DOHH2 (cell line): ENCODE data around the gene TAS1R2.
"Not testable (repeated sequence)": the region's sequence is repeated elsewhere in the genome, so short reads cannot be mapped to it uniquely, and the experiment has no call there.

Source experiments
- H3F3A ChIP-seq: fragments of 200-600 bp; sonication (generic), shearing (Covaris generic); 2 replicates; pipeline ENCODE4 v1.6.0; 2016; ENCODE audit warnings: antibody characterized with exemption, mild to moderate bottlenecking; ENCODE audit not compliant: control insufficient read depth, insufficient read depth
- H3K27ac ChIP-seq: fragments of 200-600 bp; sonication (generic); 2 replicates; pipeline ENCODE4 v1.5.1; 2014; ENCODE audit warnings: low read depth, mild to moderate bottlenecking, low read length, moderate library complexity
- H3K27me3 ChIP-seq: fragments of 200-600 bp; sonication (generic); 2 replicates; pipeline ENCODE4 v1.6.1; 2014; ENCODE audit warnings: mild to moderate bottlenecking, low read length, mixed read lengths; ENCODE audit not compliant: control insufficient read depth
- H3K36me3 ChIP-seq: fragments of 200-600 bp; sonication (generic); 2 replicates; pipeline ENCODE4 v1.6.1; 2014; ENCODE audit warnings: mild to moderate bottlenecking, low read length, moderate library complexity, mixed read lengths; ENCODE audit not compliant: control insufficient read depth
- H3K4me1 ChIP-seq: fragments of 200-600 bp; sonication (generic); 2 replicates; pipeline ENCODE4 v1.6.1; 2014; ENCODE audit warnings: mild to moderate bottlenecking, low read length, mixed read lengths; ENCODE audit not compliant: control insufficient read depth
- H3K4me2 ChIP-seq: fragments of 200-600 bp; sonication (generic); 2 replicates; pipeline ENCODE4 v1.6.0; 2014; ENCODE audit warnings: mild to moderate bottlenecking, low read length, moderate library complexity
- H3K4me3 ChIP-seq: fragments of 200-600 bp; sonication (generic); 2 replicates; pipeline ENCODE4 v1.5.1; 2014; ENCODE audit warnings: mild to moderate bottlenecking, low read length, mixed read lengths
- H3K79me2 ChIP-seq: fragments of 200-600 bp; sonication (generic); 2 replicates; pipeline ENCODE4 v1.6.1; 2014; ENCODE audit warnings: mild to moderate bottlenecking, low read length, mixed read lengths; ENCODE audit not compliant: control insufficient read depth
- H3K9me2 ChIP-seq: fragments of 200-600 bp; sonication (generic); replicated peaks from 2 replicates; pipeline ENCODE4 v1.6.1; 2014; ENCODE audit warnings: mild to moderate bottlenecking, low read length, mixed read lengths; ENCODE audit not compliant: control insufficient read depth
- H3K9me3 ChIP-seq: fragments of 200-600 bp; sonication (generic); 2 replicates; pipeline ENCODE4 v1.6.1; 2014; ENCODE audit warnings: antibody characterized with exemption, low read length, mixed read lengths; ENCODE audit not compliant: control insufficient read depth, insufficient read depth
- H4K20me1 ChIP-seq: fragments of 200-600 bp; sonication (generic); 2 replicates; pipeline ENCODE4 v1.6.0; 2014; ENCODE audit warnings: low read depth, mild to moderate bottlenecking, antibody characterized with exemption, low read length, moderate library complexity; ENCODE audit not compliant: control insufficient read depth, insufficient read depth
- EZH2phosphoT487 ChIP-seq: fragments of 200-600 bp; sonication (generic); IDR thresholded peaks from 2 replicates; pipeline ENCODE4 v1.6.1; 2017; ENCODE audit warnings: borderline replicate concordance, mild to moderate bottlenecking, antibody characterized with exemption, low read length, moderate library complexity, mixed read lengths
- TF ChIP-seq, protein P1 (sequence below): fragments of 200-600 bp; sonication (generic); IDR thresholded peaks from one replicate; pipeline ENCODE4 v1.5.1; 2014; ENCODE audit warnings: antibody characterized with exemption, mild to moderate bottlenecking, low read depth, low read length; ENCODE audit not compliant: poor library complexity, severe bottlenecking

Gene TAS1R2

DNA sequence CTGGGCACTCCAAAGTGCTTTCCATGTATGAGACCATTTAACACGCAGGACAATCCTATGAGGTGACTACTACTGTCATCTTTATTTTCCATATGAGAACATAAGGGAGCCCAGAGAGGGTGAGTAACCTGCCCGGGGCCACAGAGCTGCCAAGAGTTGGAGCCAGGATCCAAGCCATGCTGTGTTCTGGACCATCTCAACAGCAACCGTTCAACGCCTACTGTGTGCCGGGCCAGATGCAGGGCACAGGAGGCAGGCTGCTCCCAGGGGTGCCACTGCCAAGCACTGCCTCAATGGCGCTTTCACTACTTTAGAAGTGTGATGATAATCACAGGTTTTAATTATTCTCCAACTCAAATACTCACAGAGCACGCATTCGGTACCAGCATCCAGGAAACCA, 39.1 kb upstream of the TAS1R2 start:
- no peak for TF ChIP-seq EZH2phosphoT487
- TF ChIP-seq, protein P1, sequence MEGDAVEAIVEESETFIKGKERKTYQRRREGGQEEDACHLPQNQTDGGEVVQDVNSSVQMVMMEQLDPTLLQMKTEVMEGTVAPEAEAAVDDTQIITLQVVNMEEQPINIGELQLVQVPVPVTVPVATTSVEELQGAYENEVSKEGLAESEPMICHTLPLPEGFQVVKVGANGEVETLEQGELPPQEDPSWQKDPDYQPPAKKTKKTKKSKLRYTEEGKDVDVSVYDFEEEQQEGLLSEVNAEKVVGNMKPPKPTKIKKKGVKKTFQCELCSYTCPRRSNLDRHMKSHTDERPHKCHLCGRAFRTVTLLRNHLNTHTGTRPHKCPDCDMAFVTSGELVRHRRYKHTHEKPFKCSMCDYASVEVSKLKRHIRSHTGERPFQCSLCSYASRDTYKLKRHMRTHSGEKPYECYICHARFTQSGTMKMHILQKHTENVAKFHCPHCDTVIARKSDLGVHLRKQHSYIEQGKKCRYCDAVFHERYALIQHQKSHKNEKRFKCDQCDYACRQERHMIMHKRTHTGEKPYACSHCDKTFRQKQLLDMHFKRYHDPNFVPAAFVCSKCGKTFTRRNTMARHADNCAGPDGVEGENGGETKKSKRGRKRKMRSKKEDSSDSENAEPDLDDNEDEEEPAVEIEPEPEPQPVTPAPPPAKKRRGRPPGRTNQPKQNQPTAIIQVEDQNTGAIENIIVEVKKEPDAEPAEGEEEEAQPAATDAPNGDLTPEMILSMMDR = no peak
- H4K20me1 ChIP-seq = no peaks in the 10 kb centered on the region
- no peaks in the 10 kb centered on the region for H3K9me2 ChIP-seq
- H3K4me2 ChIP-seq = no peak overlapping the region
- no peaks in the 10 kb centered on the region for H3F3A ChIP-seq
- H3K4me1 ChIP-seq = peaks cover 15% of the 10 kb centered on the region
- H3K27me3 ChIP-seq = peaks cover 24% of the 10 kb centered on the region
- no peaks in the 10 kb centered on the region for H3K9me3 ChIP-seq
- H3K79me2 ChIP-seq = no peaks in the 10 kb centered on the region
- no peak overlapping the region for H3K27ac ChIP-seq
- H3K36me3 ChIP-seq = no peaks in the 10 kb centered on the region
- no peak overlapping the region for H3K4me3 ChIP-seq

GRCh38 chr1:18895317-18895716, 35.9 kb upstream of the TAS1R2 start:
- Histone ChIP-seq H3K27me3 (no peaks in the 10 kb centered on the region), H4K20me1 (no peaks in the 10 kb centered on the region), H3K36me3 (no peaks in the 10 kb centered on the region), H3K4me2 (no peak overlapping the region), H3K9me3 (no peaks in the 10 kb centered on the region), H3K27ac (no peak overlapping the region), H3K79me2 (no peaks in the 10 kb centered on the region), H3K9me2 (no peaks in the 10 kb centered on the region), H3K4me1 (no peaks in the 10 kb centered on the region), H3F3A (no peaks in the 10 kb centered on the region), H3K4me3 (no peak overlapping the region)
- no peak for TF ChIP-seq EZH2phosphoT487
- TF ChIP-seq, protein P1 = no peak

- Histone ChIP-seq H3K4me3 (no peak overlapping the region), H3K36me3 (no peaks in the 10 kb centered on the region), H3K4me2 (no peak overlapping the region), H3K79me2 (no peaks in the 10 kb centered on the region), H3K27me3 (no peaks in the 10 kb centered on the region), H3K9me3 (no peaks in the 10 kb centered on the region), H3K27ac (no peak overlapping the region), H4K20me1 (no peaks in the 10 kb centered on the region), H3F3A (no peaks in the 10 kb centered on the region), H3K4me1 (no peaks in the 10 kb centered on the region), H3K9me2 (no peaks in the 10 kb centered on the region)
- TF ChIP-seq, protein P1 = no peak
- no peak for TF ChIP-seq EZH2phosphoT487
Observed at GRCh38 chr1:18893120-18893519, 33.7 kb upstream of the TAS1R2 start.

DNA sequence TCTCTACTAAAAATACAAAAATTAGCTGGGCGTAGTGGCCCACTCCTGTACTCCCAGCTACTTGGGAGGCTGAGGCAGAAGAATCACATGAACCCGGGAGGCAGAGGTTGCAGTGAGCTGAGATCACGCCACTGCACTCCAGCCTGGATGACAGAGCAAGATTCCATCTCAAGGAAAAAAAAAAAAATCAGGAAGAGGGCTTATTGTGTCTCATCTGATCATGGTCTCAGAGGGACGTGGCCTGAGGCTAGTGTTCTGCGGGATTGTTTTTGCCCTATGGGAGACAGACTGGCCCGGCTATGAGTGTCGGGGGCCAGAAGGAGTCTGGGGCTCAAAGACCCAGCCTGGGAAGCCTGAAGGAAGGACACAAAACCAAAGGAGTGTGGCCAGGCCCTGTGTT, 32.4 kb upstream of the TAS1R2 start:
- H3K4me2 ChIP-seq, H3K9me2 ChIP-seq, H3K27ac ChIP-seq, H4K20me1 ChIP-seq, H3K4me3 ChIP-seq, H3K4me1 ChIP-seq, H3K9me3 ChIP-seq, H3K79me2 ChIP-seq, H3F3A ChIP-seq, H3K27me3 ChIP-seq, H3K36me3 ChIP-seq: not testable (repeated sequence)
